ENCODE results near the gene ZBTB34. TPM values are rescaled to one million over a fixed set of nuclear protein-coding genes. Genes with fewer than 3 reads are reported as not detected.
"Not testable (repeated sequence)": the region's sequence is repeated elsewhere in the genome, so short reads cannot be mapped to it uniquely, and the experiment has no call there.

Gene ZBTB34
- total RNA-seq (1 to 10 TPM; 2.5 to 2.9 TPM), total RNA-seq (7.3 to 41.1 (median 20.5) reads per million in 172 experiments)
- polyA plus RNA-seq (2013, experiment 1 of 2): 6.2 TPM
- polyA plus RNA-seq (2013, experiment 2 of 2): 5.8 TPM

GRCh38 chr9:126860077-126860756 is at the start of gene ZBTB34:
ZBTB34 (plus strand) TSS chr9:126860639; CDS start chr9:126879400, 18,761 bp downstream.
- Histone ChIP-seq H3K36me3 (ENCODE audit: insufficient read depth, low read length) (no peaks in the 10 kb centered on the region), H3K4me1 (ENCODE audit: insufficient read depth, low read length) (peaks cover 26% of the 10 kb centered on the region), H3K27me3 (ENCODE audit: control insufficient read depth in 1 of 2, insufficient read depth in 2 of 2, low read length in 2 of 2) (peaks cover 0 to 3% of the 10 kb centered on the region in 2 experiments), H3K27ac (ENCODE audit: low read depth in 1 of 2, low read length in 2 of 2) (peak within 1 kb of the TSS in 1 of 2 donors; percentile 22), H3K4me3 (ENCODE audit: low read length) (peak within 1 kb of the TSS; percentile 74), H3K9me3 (ENCODE audit: control insufficient read depth in 1 of 2, insufficient read depth in 1 of 2, low read length in 2 of 2) (no peaks in the 10 kb centered on the region)
- DNase-seq: peak; percentile 53 to 85 (median 72)
- peaks cover 9% of the 10 kb centered on the region for H3K27me3 Mint-ChIP-seq
- CTCF ChIA-PET: interaction anchor here (0.7 to 1.6 kb wide), 6 partner anchors 11 to 81 kb away, joined by 3 to 4 read pairs (median 3); no protein-coding TSS in a partner anchor
- peaks cover 12% of the 10 kb centered on the region for H3K36me3 Mint-ChIP-seq (ENCODE audit: low read depth)
- peak; percentile 84 for ATAC-seq (ENCODE audit: poor library complexity)
- peaks cover 31% of the 10 kb centered on the region for H3K4me1 Mint-ChIP-seq (ENCODE audit: low read depth)
- peak within 1 kb of the TSS; percentile 74 for H3K27ac Mint-ChIP-seq
- intact Hi-C loops (cut with DNase I, micrococcal nuclease): loop anchor here in 1 of 2 experiments (2.0 to 5.0 kb wide), 3 partner anchors 55 to 138 kb away; partner anchors contain the start of genes RALGPS1 and ZBTB43
- no peaks in the 10 kb centered on the region for H3K9me3 Mint-ChIP-seq
- peak within 1 kb of the TSS; percentile 95 for H3K4me3 Mint-ChIP-seq
- POLR2A ChIA-PET: interaction anchor here (2.1 kb wide), 1 partner anchor 54 kb away, joined by 6 read pairs; the partner anchor contains the start of gene RALGPS1
- TF ChIP-seq CTCF (IDR thresholded peaks at IDR 0.05): peak; percentile 100

GRCh38 chr9:126813072-126813471 is 47.4 kb upstream of the ZBTB34 start:
- POLR2A ChIA-PET: interaction anchor here (0.7 kb wide), 1 partner anchor 52 kb away, joined by 3 read pairs; no protein-coding TSS in a partner anchor
- no peaks in the 10 kb centered on the region for H3K4me1 ChIP-seq (ENCODE audit: insufficient read depth, low read length)
- Mint-ChIP-seq H3K4me3 (no peak overlapping the region), H3K27me3 (no peaks in the 10 kb centered on the region), H3K9me3 (peaks cover 14% of the 10 kb centered on the region), H3K27ac (no peak overlapping the region), H3K36me3 (ENCODE audit: low read depth) (peaks cover 89% of the 10 kb centered on the region), H3K4me1 (ENCODE audit: low read depth) (peaks cover 51% of the 10 kb centered on the region)
- CTCF ChIA-PET: no interaction called here
- H3K9me3 ChIP-seq (ENCODE audit: control insufficient read depth in 1 of 2, insufficient read depth in 1 of 2, low read length in 2 of 2): peaks cover 10 to 11% of the 10 kb centered on the region in 2 experiments
- TF ChIP-seq CTCF (IDR thresholded peaks at IDR 0.05): no peak
- H3K36me3 ChIP-seq (ENCODE audit: insufficient read depth, low read length): peaks cover 43% of the 10 kb centered on the region
- no peak overlapping the region for H3K27ac ChIP-seq (ENCODE audit: low read depth in 1 of 2, low read length in 2 of 2)
- H3K27me3 ChIP-seq (ENCODE audit: control insufficient read depth in 1 of 2, insufficient read depth in 2 of 2, low read length in 2 of 2): no peaks in the 10 kb centered on the region
- ATAC-seq (ENCODE audit: poor library complexity) (no peak), DNase-seq (no peak)
- intact Hi-C loops (cut with DNase I, micrococcal nuclease): no loop called here
- no peak overlapping the region for H3K4me3 ChIP-seq (ENCODE audit: low read length)

- CTCF ChIA-PET: no interaction called here
- ATAC-seq (ENCODE audit: poor library complexity): no peak
- Histone ChIP-seq H3K36me3 (ENCODE audit: insufficient read depth, low read length) (peaks cover 53% of the 10 kb centered on the region), H3K4me3 (ENCODE audit: low read length) (no peak overlapping the region), H3K27me3 (ENCODE audit: control insufficient read depth in 1 of 2, insufficient read depth in 2 of 2, low read length in 2 of 2) (no peaks in the 10 kb centered on the region), H3K9me3 (ENCODE audit: control insufficient read depth in 1 of 2, insufficient read depth in 1 of 2, low read length in 2 of 2) (peaks cover 14 to 19% of the 10 kb centered on the region in 2 experiments), H3K4me1 (ENCODE audit: insufficient read depth, low read length) (no peaks in the 10 kb centered on the region), H3K27ac (ENCODE audit: low read depth in 1 of 2, low read length in 2 of 2) (no peak overlapping the region)
- peaks cover 19% of the 10 kb centered on the region for H3K9me3 Mint-ChIP-seq
- POLR2A ChIA-PET: no interaction called here
- no peaks in the 10 kb centered on the region for H3K27me3 Mint-ChIP-seq
- H3K27ac Mint-ChIP-seq: no peak overlapping the region
- intact Hi-C loops (cut with DNase I, micrococcal nuclease): no loop called here
- no peak for TF ChIP-seq CTCF (IDR thresholded peaks at IDR 0.05)
- H3K36me3 Mint-ChIP-seq (ENCODE audit: low read depth): peaks cover 89% of the 10 kb centered on the region
- H3K4me1 Mint-ChIP-seq (ENCODE audit: low read depth): peaks cover 41% of the 10 kb centered on the region
- DNase-seq: no peak
- H3K4me3 Mint-ChIP-seq: no peak overlapping the region
These were observed 46.3 kb upstream of the ZBTB34 start for GRCh38 chr9:126814091-126814490.

- peaks cover 36% of the 10 kb centered on the region for H3K4me1 Mint-ChIP-seq (ENCODE audit: low read depth)
- H3K4me3 Mint-ChIP-seq; H3K27ac ChIP-seq (ENCODE audit: low read depth in 1 of 2, low read length in 2 of 2); intact Hi-C loops (cut with DNase I, micrococcal nuclease); ATAC-seq (ENCODE audit: poor library complexity); H3K27ac Mint-ChIP-seq; POLR2A ChIA-PET; H3K27me3 Mint-ChIP-seq; DNase-seq; CTCF ChIA-PET; H3K27me3 ChIP-seq (ENCODE audit: control insufficient read depth in 1 of 2, insufficient read depth in 2 of 2, low read length in 2 of 2); H3K4me1 ChIP-seq (ENCODE audit: insufficient read depth, low read length); H3K4me3 ChIP-seq (ENCODE audit: low read length): not testable (repeated sequence)
- Histone ChIP-seq H3K9me3 (ENCODE audit: control insufficient read depth in 1 of 2, insufficient read depth in 1 of 2, low read length in 2 of 2) (peaks cover 20 to 29% of the 10 kb centered on the region in 2 experiments), H3K36me3 (ENCODE audit: insufficient read depth, low read length) (peaks cover 57% of the 10 kb centered on the region)
- peaks cover 19% of the 10 kb centered on the region for H3K9me3 Mint-ChIP-seq
- H3K36me3 Mint-ChIP-seq (ENCODE audit: low read depth): peaks cover 100% of the 10 kb centered on the region
These were observed 42.8 kb upstream of the ZBTB34 start for GRCh38 chr9:126817615-126818014.

Data from CD4-positive, alpha-beta T cell (primary cell).